Right ventricle myocardium inferior (tissue), 1 donor: ENCODE data around the gene GABRP. TPM values are rescaled to one million over a fixed set of nuclear protein-coding genes. Genes with fewer than 3 reads are reported as not detected.
"Not testable (repeated sequence)": the region's sequence is repeated elsewhere in the genome, so short reads cannot be mapped to it uniquely, and the experiment has no call there.

Experiments used
- ATAC-seq: fragments of 200-7000 bp; cut with Tn5 transposase; one replicate; pipeline ENCODE4 v1.9.1; 2020; ENCODE audit warnings: mild to moderate bottlenecking, moderate library complexity
- DNase-seq: peaks from one replicate; pipeline ENCODE4 v3.0.0; 2021; ENCODE audit errors: missing footprints
- intact Hi-C: fragments of 100-400 bp; cut with DNase I; formaldehyde crosslinking; loops from one replicate; pipeline ENCODE4 v1.11.0; 2022
- total RNA-seq: library from RNA; stranded (reverse); fragmentation: NEBNext Ultra II Directional; extraction: Animal tissue kit (Norgen Biotek cat#: 25700); gene quantifications from one replicate; pipeline ENCODE4 v1.2.1, GENCODE V29; 2021
- donor health status: DM: no; HTN: yes; CAD: no; lungs with severe emphysema.

GABRP gene
- total RNA-seq, 1 donor from 2014 or later: 0.14 TPM

DNA sequence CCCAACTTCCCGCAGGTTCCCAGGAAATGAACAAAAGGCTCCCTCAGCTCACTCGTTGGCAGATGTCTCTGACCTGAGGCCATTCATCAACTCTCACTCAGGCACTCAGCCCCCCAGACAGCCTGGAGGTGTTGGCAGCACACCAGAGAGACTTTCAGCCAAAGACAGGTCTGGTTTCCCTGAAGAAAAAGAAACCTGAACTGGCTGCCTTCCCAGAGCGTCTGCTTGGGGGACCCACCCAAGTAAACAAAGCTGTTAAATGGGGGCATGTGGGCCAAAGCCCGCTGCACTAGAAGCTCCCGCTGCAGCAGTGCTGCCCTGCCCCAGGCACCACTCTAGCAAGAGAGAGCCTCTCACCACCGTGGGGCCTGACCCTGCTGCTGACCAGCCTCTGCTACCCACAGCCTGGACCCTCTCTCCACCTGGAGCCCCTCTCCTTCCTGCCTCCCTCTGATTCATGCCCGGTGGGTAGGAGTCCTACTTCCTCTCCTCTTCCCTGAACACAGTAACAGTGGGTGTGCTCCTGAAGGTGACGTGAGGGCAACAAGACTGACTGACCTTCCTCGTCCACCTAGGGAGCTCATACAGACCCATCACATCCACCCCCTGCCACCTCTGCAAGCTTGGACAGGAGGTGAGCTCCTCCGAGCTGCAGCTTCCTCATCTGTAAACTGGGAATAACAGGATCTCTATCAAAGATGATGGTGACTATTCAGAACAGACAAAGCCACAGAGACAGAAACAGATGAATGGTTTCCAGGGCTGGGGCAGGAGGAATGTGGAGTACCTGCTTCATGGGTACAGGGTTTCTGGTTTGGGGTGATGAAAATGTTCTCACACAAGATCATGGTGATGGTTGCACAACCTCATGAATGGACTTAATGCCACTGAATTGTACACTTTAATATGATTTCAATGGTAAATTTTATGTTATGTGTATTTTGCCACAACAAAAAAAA is 31.0 kb upstream of the GABRP start:
- no peak for ATAC-seq

GRCh38 chr5:170753311-170753710 is 30.2 kb upstream of the GABRP start:
- no peak for DNase-seq
- intact Hi-C loops: no loop called here
- no peak for ATAC-seq

More for the DNA sequence above, 31.0 kb upstream of the GABRP start:
- no peak for DNase-seq
- intact Hi-C loops: no loop called here

GRCh38 chr5:170754508-170754907 is 29.0 kb upstream of the GABRP start:
- intact Hi-C loops, ATAC-seq, DNase-seq: not testable (repeated sequence)

GRCh38 chr5:170755679-170756456 is 27.7 kb upstream of the GABRP start:
- intact Hi-C loops: loop anchor here (1.0 kb wide), 1 partner anchor 9 kb away; no protein-coding TSS in a partner anchor
- ATAC-seq: peak; percentile 93
- DNase-seq: peak; percentile 79

DNA sequence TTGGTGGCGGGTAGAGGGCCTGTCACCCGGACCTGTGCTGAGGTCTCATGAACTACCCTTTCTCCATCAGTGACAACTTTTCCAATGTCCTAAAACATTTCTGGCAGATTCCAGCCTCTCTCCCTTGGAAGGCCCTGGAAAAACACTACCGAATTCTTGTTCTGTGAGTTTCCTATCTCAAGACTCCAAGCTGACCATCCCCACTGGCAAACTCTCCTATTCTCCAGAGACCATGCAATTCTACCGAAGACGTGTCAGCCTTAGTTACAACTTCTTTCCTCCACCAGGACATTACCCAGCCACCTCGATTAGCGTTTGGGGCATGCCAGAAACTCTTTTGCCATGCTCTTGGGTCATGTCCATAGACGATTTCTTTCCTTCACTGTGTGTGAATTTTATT is 26.8 kb upstream of the GABRP start:
- intact Hi-C loops: no loop called here
- DNase-seq (no peak), ATAC-seq (no peak)

DNA sequence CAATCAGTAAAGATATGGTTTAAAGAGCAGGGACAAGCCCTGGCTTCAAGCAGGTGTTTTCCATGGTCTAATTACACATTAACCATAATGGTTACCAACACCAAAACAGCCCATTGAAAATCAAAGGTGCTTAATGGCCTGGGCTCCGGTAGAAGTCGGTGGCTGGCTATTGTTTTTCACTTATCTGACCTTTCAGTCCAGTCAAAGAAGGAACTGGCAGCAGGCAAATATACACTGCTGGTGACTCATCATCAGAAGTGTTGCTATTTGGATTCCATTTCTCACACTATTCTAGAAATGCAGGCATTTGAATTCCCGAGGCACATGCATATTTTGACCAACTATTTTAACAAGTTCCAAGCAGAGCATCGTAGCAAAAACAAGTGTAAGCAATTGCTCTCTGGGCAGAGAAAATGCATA is 26.3 kb upstream of the GABRP start:
- intact Hi-C loops: no loop called here
- ATAC-seq (peak; percentile 63), DNase-seq (no peak)

GRCh38 chr5:170757669-170758068 is 25.9 kb upstream of the GABRP start:
- ATAC-seq (no peak), DNase-seq (no peak)
- intact Hi-C loops: no loop called here

- DNase-seq (no peak), ATAC-seq (no peak)
- intact Hi-C loops: no loop called here
Observed at GRCh38 chr5:170758481-170758880, 25.0 kb upstream of the GABRP start.

DNA sequence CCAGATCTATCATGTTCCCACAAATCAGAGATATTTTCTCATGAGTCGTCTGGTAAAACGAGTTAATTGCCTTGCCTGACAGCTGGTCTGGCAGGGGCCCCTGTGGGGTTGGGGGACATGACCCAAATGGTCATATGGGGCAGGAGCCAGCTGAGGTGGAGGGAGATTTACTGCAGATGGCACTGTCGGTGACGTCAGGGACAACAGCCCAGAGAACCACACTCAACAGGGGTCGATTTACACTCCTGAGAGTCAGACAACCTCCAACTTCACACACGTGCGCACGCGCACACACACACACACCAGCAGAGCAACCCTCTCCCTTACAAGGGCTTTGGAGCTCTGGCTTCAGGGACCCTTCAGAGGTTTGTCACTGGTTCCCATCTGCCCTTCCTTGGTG is 23.4 kb upstream of the GABRP start:
- ATAC-seq (no peak), DNase-seq (no peak)
- intact Hi-C loops: no loop called here

DNA sequence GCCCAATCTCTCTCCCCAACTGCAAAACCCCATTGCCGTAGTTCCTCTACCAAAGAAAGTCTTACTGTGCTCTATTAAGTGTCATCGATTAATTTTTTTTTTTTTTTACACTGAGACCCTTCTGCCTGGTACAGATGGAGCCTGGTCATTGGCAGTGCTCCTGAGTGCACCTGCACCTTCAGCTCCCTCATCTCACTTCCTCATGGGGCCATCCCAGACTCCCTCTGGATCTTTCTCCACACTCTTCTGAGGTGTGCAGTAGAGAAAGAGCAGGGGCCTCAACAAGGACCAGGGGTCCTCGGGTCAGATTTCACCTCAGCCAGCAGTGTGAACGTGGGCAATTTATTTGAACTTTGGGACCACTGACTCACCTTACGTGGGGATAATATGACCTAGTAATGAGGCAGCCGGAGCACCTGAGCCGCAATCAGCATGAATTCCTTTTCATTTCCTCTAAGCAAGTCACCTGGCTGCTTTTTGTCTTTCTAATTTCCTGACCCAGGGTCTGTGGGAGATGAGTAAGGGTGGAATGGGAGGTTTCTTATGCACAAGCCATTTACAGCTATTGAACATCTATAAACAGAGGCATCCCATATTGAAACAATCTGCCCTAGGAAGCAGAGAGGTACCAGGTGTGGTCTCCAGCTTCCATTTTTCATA is 22.3 kb upstream of the GABRP start:
- intact Hi-C loops: no loop called here
- DNase-seq (no peak), ATAC-seq (no peak)

DNA sequence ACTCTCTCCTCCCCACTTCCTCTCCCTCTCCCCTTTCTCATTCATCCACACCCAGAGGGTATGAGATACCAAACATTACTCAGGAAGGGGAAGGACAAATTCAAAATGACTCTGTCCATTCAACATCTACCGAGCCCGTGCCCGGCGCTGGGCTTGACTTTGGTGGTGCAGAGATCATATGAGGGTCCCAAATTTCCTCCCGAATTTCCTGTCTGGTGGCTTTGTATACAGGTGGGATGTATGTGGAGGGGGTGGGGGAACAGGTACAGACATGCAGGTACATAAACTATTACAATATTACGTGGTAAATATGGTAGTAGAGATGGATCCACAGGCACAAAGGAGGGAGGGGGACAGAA is 21.8 kb upstream of the GABRP start:
- ATAC-seq: no peak
- intact Hi-C loops: no loop called here

GRCh38 chr5:170762298-170762697 is 21.2 kb upstream of the GABRP start:
- intact Hi-C loops, ATAC-seq: not testable (repeated sequence)

More for the DNA sequence above, 21.8 kb upstream of the GABRP start:
- no peak for DNase-seq

DNA sequence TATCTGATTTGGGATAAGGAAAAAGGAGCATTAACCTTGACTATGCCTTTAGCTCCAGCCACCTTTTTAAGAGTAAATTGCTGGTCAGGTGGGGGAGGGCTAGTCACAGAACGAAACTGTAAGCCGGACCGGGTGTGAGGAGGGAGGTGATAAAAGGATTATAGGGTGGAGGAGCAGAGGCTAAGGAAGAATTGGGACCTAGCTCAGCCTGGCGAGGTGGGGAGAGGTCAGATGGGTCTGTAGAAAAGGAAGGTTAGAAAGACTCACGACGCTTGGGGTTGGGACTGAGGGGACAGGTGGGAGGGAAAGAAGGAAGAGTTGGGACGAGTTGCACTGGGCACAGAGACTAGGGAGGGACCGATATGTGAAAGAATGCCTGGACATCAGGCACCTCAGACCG is 17.7 kb upstream of the GABRP start:
- intact Hi-C loops, ATAC-seq, DNase-seq: not testable (repeated sequence)

More at GRCh38 chr5:170762298-170762697, 21.2 kb upstream of the GABRP start:
- not testable (repeated sequence) for DNase-seq

DNA sequence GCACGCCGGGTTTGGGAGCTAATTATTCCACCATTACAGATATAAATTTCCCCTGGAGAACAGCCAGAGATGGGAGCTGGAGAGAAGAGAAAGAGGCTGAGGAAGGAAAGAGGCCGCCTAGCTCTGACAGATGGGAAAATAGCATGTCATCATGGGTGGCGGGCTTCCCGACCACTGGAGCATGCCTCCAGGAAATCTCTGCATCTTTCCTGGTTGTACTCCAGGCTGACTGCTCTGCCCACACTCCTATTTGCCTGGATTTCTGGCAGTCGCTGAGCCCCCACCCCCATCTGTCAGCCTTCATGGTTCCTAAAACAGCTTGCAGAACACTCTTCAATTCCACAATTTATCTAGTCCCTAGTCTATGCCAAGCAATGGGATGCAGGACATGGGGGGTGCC is 14.3 kb upstream of the GABRP start:
- intact Hi-C loops: no loop called here
- no peak for DNase-seq
- ATAC-seq: no peak

- ATAC-seq (no peak), DNase-seq (no peak)
- intact Hi-C loops: no loop called here
Observed at GRCh38 chr5:170769898-170770416, 13.6 kb upstream of the GABRP start.

DNA sequence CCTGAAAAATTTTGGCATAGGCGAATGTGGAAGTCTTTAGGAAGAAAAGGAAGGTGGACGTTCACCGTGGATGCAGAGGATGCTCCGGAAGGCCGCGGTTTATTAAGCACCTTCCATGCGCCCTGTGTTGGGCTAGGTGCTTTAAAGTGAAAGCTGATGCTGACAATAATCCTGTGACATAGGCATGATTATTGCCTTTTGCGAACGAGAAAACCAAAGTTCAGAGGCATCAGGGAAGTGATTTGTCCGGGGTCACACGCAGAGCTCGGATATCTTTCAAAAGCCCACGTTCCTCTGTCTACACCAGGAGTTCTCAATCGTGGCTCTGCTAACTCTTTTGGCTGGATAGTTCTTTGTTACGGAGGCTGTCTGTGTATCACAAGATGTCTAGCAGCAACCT is 12.0 kb upstream of the GABRP start:
- no peak for ATAC-seq
- no peak for DNase-seq
- intact Hi-C loops: no loop called here

- DNase-seq (no peak), ATAC-seq (no peak)
- intact Hi-C loops: no loop called here
Observed at GRCh38 chr5:170773024-170773985, 10.2 kb upstream of the GABRP start.

GRCh38 chr5:170774831-170775230 is 8.7 kb upstream of the GABRP start:
- intact Hi-C loops: no loop called here
- DNase-seq (no peak), ATAC-seq (no peak)
